Liver (tissue), 9 donors: ENCODE results near the gene EDIL3. TPM values are rescaled to one million over a fixed set of nuclear protein-coding genes. Genes with fewer than 3 reads are reported as not detected.

Source experiments
- DNase-seq: peaks from one replicate; pipeline ENCODE4 v3.0.0-alpha.2; 2017; ENCODE audit warnings: low spot score
- H3K27ac ChIP-seq, 2 donors: one replicate each; pipeline ENCODE4 v1.7.0; 2013; ENCODE audit warnings: inconsistent platforms in 2 of 2, low read length in 2 of 2, control low read depth in 1 of 2, low read depth in 1 of 2, mild to moderate bottlenecking in 1 of 2
- H3K27me3 ChIP-seq, 4 donors: one replicate each; pipeline versions ENCODE4 v1.6.1 to v1.7.0; 2013; ENCODE audit warnings: low read length in 3 of 4, inconsistent platforms in 1 of 4, mild to moderate bottlenecking in 1 of 4, moderate library complexity in 1 of 4; ENCODE audit not compliant: control insufficient read depth in 4 of 4, insufficient read depth in 4 of 4
- H3K36me3 ChIP-seq, 4 donors: one replicate each; pipeline versions ENCODE4 v1.6.1 to v1.7.0; 2013; ENCODE audit warnings: low read length in 3 of 4, mild to moderate bottlenecking in 3 of 4, low read depth in 1 of 4, moderate library complexity in 1 of 4; ENCODE audit not compliant: control insufficient read depth in 4 of 4, insufficient read depth in 3 of 4
- H3K4me1 ChIP-seq, 4 donors: one replicate each; pipeline versions ENCODE4 v1.6.1 to v1.7.0; 2013; ENCODE audit warnings: low read length in 3 of 4, mild to moderate bottlenecking in 3 of 4, moderate library complexity in 1 of 4; ENCODE audit not compliant: control insufficient read depth in 4 of 4, insufficient read depth in 4 of 4
- H3K4me3 ChIP-seq, 3 donors: one replicate each; pipeline versions ENCODE4 v1.6.1 to v1.7.0; 2013; ENCODE audit warnings: low read length in 3 of 3, control low read depth in 1 of 3, low read depth in 1 of 3, mild to moderate bottlenecking in 1 of 3
- H3K9ac ChIP-seq, 2 donors: one replicate each; pipeline ENCODE4 v1.7.0; 2013; ENCODE audit warnings: low read length in 2 of 2, mild to moderate bottlenecking in 2 of 2, moderate library complexity in 2 of 2, control low read depth in 1 of 2, low read depth in 1 of 2
- H3K9me3 ChIP-seq, 4 donors: one replicate each; pipeline versions ENCODE4 v1.6.1 to v1.7.0; 2013; ENCODE audit warnings: low read length in 3 of 4; ENCODE audit not compliant: control insufficient read depth in 4 of 4
- EGR1 ChIP-seq, 2 donors: IDR thresholded peaks; 2 replicates each; pipeline ENCODE4 v1.6.1; 2016 to 2018; ENCODE audit warnings: antibody characterized with exemption in 2 of 2, low read depth in 2 of 2
- GABPA ChIP-seq, 2 donors: IDR thresholded peaks in 1 of 2; conservative IDR thresholded peaks in 1 of 2; 2 replicates each; pipeline ENCODE4 v1.6.1; 2016; ENCODE audit warnings: antibody characterized with exemption in 2 of 2, mild to moderate bottlenecking in 1 of 2, moderate library complexity in 1 of 2
- HNF4A ChIP-seq, 2 donors: conservative IDR thresholded peaks; 2 replicates each; pipeline ENCODE4 v1.6.1; 2016; ENCODE audit warnings: antibody characterized with exemption in 2 of 2, mild to moderate bottlenecking in 2 of 2
- JUND ChIP-seq, 2 donors: IDR thresholded peaks; 2 replicates each; pipeline ENCODE4 v1.6.1; 2016; ENCODE audit warnings: antibody characterized with exemption in 2 of 2
- MAX ChIP-seq: IDR thresholded peaks from 2 replicates; pipeline ENCODE4 v1.6.1; 2016; ENCODE audit warnings: antibody characterized with exemption
- NR2F2 ChIP-seq: IDR thresholded peaks from 2 replicates; pipeline ENCODE4 v1.6.1; 2016; ENCODE audit warnings: antibody characterized with exemption
- RAD21 ChIP-seq, 2 donors: IDR thresholded peaks; 2 replicates each; pipeline ENCODE4 v1.6.1; 2016; ENCODE audit warnings: antibody characterized with exemption in 2 of 2, mild to moderate bottlenecking in 2 of 2
- REST ChIP-seq: IDR thresholded peaks from 2 replicates; pipeline ENCODE4 v1.6.1; 2016; ENCODE audit warnings: antibody characterized with exemption, mild to moderate bottlenecking
- RXRA ChIP-seq, 2 donors: IDR thresholded peaks; 2 replicates each; pipeline ENCODE4 v1.6.1; 2017 to 2018; ENCODE audit warnings: antibody characterized with exemption in 2 of 2, mild to moderate bottlenecking in 1 of 2
- SP1 ChIP-seq: IDR thresholded peaks from 2 replicates; pipeline ENCODE4 v1.6.1; 2018; ENCODE audit warnings: antibody characterized with exemption, mild to moderate bottlenecking
- TAF1 ChIP-seq: conservative IDR thresholded peaks from 2 replicates; pipeline ENCODE4 v1.6.1; 2016; ENCODE audit warnings: antibody characterized with exemption, mild to moderate bottlenecking
- YY1 ChIP-seq: IDR thresholded peaks from 2 replicates; pipeline ENCODE4 v1.6.1; 2016; ENCODE audit warnings: antibody characterized with exemption, mild to moderate bottlenecking
- WGBS: extraction: QIAGEN DNeasy Blood & Tissue Kit; methylation state at CpG from one replicate; pipeline ENCODE4 v1.1.7; 2013; 5-methylcytosine and 5-hydroxymethylcytosine counted together
- polyA plus RNA-seq, 2 donors: library from polyadenylated mRNA; stranded (reverse) in 1 of 2; unstranded in 1 of 2; fragments of 200-250 nt in 1 of 2; fragments of >200 nt in 1 of 2; fragmentation: Nextera tagmentation in 1 of 2; extraction: Ambion mirVana in 1 of 2; gene quantifications; one replicate each; pipeline versions ENCODE4 v1.2.1 to v1.2.3, GENCODE V29; 2013 to 2015
- total RNA-seq, 2 donors: library from RNA; depleted of rRNA; stranded (reverse); fragments of >200 nt; gene quantifications; one replicate each; pipeline ENCODE4 v1.2.3, GENCODE V29; 2014
- TF ChIP-seq, protein P1 (sequence below): fragments of 150-350 bp; IDR thresholded peaks from 2 replicates; pipeline ENCODE4 v1.5.1; 2017; ENCODE audit warnings: improper control_type of control experiment, low read depth, low read length; ENCODE audit not compliant: missing input control
- TF ChIP-seq, protein P2 (sequence below): IDR thresholded peaks from 2 replicates; pipeline ENCODE4 v1.6.1; 2016; ENCODE audit warnings: antibody characterized with exemption
- donor health status: healthy.
- donor health status: healthy.
- donor health status: healthy.
- donor health status: healthy.
- donor health status: healthy.

Gene EDIL3
- total and polyA plus RNA-seq, 4 donors: 0.33 to 12.0 (median 0.76) TPM

DNA sequence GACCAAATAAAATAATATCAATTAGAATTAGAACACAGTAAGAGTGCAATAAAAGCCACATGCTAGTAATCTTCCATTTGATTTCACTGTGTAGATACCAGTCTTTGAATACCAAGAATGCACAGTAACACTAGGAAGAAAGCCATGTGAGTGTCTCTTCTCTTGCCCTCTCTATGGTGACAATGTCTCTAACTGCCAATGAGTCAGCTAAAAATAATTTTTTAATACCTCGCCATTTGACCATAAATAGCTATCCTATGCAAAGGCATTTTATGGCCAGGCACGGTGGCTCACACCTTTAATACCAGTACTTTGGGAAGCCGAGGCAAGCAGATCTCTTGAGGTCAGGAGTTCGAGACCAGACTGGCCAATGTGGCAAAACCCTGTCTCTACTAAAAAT is 30.6 kb downstream of the EDIL3 start:
- no peaks in the 10 kb centered on the region for H3K9me3 ChIP-seq

DNA sequence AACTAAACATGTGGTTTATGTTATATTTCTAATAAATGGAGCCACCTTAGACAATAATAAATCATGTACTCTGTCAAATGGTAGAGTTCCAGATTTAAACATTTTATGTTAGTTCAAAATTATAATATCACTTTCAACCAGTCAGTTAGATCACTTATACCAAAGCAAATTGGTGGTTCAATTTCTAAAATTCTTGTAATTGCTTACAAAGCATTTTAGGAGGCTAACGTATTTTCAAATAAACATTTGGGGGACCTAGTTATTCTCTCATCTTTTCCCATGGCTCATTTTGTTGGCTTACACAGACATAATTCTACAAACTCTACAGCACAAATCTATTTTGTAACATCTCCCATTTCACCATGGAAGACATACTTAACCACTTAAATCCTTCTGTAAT is 39.9 kb downstream of the EDIL3 start:
- Histone ChIP-seq H3K27me3 (peaks cover 0 to 3% (median 0%) of the 10 kb centered on the region in 4 donors), H3K9ac (no peak overlapping the region), H3K4me3 (no peak overlapping the region), H3K9me3 (no peaks in the 10 kb centered on the region), H3K4me1 (no peaks in the 10 kb centered on the region), H3K36me3 (no peaks in the 10 kb centered on the region), H3K27ac (no peak overlapping the region)
- 66% methylated on average over 1 of the region's 1 CpG for WGBS
- no peak for DNase-seq
- TF ChIP-seq HNF4A (conservative IDR thresholded peaks at IDR 0.05) (no peak), RXRA (IDR thresholded peaks at IDR 0.05) (no peak), NR2F2 (no peak), JUND (IDR thresholded peaks at IDR 0.05) (no peak), TAF1 (no peak)

More for the DNA sequence above, 30.6 kb downstream of the EDIL3 start:
- Histone ChIP-seq H3K27me3 (peaks cover 0 to 5% (median 0%) of the 10 kb centered on the region in 4 donors), H3K27ac (no peak overlapping the region), H3K9ac (no peak overlapping the region), H3K4me3 (no peak overlapping the region), H3K36me3 (no peaks in the 10 kb centered on the region), H3K4me1 (no peaks in the 10 kb centered on the region)
- DNase-seq: no peak
- WGBS: 67% methylated on average over 4 of the region's 4 CpGs
- TF ChIP-seq, protein P1, sequence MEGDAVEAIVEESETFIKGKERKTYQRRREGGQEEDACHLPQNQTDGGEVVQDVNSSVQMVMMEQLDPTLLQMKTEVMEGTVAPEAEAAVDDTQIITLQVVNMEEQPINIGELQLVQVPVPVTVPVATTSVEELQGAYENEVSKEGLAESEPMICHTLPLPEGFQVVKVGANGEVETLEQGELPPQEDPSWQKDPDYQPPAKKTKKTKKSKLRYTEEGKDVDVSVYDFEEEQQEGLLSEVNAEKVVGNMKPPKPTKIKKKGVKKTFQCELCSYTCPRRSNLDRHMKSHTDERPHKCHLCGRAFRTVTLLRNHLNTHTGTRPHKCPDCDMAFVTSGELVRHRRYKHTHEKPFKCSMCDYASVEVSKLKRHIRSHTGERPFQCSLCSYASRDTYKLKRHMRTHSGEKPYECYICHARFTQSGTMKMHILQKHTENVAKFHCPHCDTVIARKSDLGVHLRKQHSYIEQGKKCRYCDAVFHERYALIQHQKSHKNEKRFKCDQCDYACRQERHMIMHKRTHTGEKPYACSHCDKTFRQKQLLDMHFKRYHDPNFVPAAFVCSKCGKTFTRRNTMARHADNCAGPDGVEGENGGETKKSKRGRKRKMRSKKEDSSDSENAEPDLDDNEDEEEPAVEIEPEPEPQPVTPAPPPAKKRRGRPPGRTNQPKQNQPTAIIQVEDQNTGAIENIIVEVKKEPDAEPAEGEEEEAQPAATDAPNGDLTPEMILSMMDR: no peak
- TF ChIP-seq MAX: no peak
- TF ChIP-seq SP1: no peak
- no peak for TF ChIP-seq EGR1 (IDR thresholded peaks at IDR 0.05; ENCODE audit: low read depth in 2 of 2)
- no peak for TF ChIP-seq TAF1
- TF ChIP-seq JUND (IDR thresholded peaks at IDR 0.05): no peak
- TF ChIP-seq REST: no peak
- no peak for TF ChIP-seq GABPA (IDR thresholded peaks at IDR 0.05 in 1 of 2, conservative IDR thresholded peaks at IDR 0.05 in 1 of 2)
- TF ChIP-seq RAD21 (IDR thresholded peaks at IDR 0.05): no peak
- no peak for TF ChIP-seq NR2F2

GRCh38 chr5:84343171-84343570 is 41.5 kb downstream of the EDIL3 start:
- DNase-seq: no peak
- TF ChIP-seq, protein P2, sequence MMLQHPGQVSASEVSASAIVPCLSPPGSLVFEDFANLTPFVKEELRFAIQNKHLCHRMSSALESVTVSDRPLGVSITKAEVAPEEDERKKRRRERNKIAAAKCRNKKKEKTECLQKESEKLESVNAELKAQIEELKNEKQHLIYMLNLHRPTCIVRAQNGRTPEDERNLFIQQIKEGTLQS: no peak
- TF ChIP-seq GABPA (IDR thresholded peaks at IDR 0.05 in 1 of 2, conservative IDR thresholded peaks at IDR 0.05 in 1 of 2) (no peak), YY1 (no peak), RAD21 (IDR thresholded peaks at IDR 0.05) (no peak)
- TF ChIP-seq, protein P1: no peak
- H3K36me3 ChIP-seq: no peaks in the 10 kb centered on the region
- no peak overlapping the region for H3K4me3 ChIP-seq
- H3K27ac ChIP-seq: no peak overlapping the region
- H3K4me1 ChIP-seq: no peaks in the 10 kb centered on the region
- no peak overlapping the region for H3K9ac ChIP-seq
- H3K9me3 ChIP-seq: no peaks in the 10 kb centered on the region
- H3K27me3 ChIP-seq: no peaks in the 10 kb centered on the region
